ENCODE data around the gene PRPF38B.
"Not testable (repeated sequence)": the region's sequence is repeated elsewhere in the genome, so short reads cannot be mapped to it uniquely, and the experiment has no call there.

The PRPF38B gene, protein sequence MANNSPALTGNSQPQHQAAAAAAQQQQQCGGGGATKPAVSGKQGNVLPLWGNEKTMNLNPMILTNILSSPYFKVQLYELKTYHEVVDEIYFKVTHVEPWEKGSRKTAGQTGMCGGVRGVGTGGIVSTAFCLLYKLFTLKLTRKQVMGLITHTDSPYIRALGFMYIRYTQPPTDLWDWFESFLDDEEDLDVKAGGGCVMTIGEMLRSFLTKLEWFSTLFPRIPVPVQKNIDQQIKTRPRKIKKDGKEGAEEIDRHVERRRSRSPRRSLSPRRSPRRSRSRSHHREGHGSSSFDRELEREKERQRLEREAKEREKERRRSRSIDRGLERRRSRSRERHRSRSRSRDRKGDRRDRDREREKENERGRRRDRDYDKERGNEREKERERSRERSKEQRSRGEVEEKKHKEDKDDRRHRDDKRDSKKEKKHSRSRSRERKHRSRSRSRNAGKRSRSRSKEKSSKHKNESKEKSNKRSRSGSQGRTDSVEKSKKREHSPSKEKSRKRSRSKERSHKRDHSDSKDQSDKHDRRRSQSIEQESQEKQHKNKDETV

DNA sequence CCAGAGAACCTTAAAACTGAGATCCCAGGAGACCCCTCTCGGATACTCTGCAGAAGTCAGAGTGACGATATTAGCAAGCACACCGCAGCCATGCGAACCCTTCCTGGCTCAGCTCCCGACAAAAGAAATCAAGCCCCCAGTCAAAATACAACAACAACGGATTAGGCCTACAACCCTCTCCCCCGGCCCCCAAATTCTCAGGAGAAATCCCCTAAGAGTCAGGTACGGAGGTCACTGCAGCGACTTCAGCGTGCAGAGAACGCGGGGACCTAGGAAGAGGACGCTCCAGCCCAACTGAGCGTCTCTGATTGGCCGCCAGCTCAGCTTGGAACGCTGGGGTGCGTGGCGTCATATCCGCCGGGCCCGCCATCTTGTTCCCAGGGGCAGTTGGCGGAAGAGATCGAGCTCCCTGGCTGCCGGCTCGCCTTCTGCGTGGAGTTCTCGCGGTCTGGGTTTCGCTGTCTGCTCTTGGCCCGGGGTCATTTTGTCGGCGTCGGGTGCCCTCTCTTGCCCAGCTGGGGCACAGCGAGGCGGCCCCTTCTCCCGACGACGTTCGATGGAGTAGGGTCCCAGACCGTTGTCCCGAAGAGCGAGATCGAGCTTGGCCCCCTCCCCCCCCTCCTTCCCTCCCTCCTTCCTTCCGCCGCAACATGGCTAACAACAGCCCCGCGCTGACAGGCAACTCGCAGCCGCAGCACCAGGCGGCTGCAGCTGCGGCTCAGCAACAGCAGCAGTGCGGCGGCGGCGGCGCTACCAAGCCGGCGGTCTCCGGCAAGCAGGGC, at the start of gene PRPF38B:
Gene PRPF38B (plus strand): TSS at position 369 of the 782 bp plus-strand sequence. CDS start 282 bp downstream, at position 651.
- peak within 1 kb of the TSS; percentile 90 for H3K4me3 ChIP-seq (ENCODE audit: low read depth, low read length)
- DNase-seq (ENCODE audit: low read depth): peak; percentile 69

DNA sequence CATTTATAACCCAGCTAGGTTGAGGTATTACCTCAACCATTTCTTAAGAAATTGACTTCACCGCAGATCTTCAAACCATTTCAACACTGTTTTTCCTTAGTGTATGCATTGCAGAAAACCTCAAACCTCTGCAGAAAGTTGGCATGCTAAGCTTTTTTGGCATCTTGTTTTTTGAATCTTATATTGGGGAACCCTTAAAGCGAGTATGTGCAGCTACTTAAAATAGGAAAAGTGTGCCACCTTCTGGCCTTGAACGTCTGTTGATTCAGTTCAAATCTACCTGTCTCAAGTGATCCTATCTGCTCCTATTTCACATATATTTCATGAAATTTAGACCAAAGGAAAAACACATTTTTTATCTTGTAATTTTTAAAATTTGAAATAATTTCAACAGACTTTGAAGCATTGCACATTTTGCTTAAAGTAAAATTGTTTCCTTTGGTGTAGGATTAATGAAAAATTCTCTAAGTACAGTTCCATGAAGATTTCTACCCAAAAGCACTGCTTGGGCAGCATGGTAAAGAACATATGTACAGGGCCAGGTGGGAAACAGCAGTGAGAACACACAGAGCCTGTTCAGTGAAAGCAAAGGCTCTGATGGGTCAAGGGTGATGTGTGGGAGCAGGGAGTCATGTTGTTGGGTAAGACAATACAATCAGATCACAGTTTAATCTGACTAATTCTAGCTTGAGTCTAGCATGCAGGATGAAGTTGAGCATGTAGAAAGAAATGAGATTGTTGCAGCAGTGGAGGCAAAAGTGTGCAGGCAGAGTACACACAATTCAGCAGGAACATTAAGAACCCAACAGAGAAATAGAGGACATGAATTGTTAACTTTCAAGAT, 48.4 kb upstream of the PRPF38B start:
- DNase-seq (ENCODE audit: low read depth): peak; percentile 51
- no peak overlapping the region for H3K4me3 ChIP-seq (ENCODE audit: low read depth, low read length)

DNA sequence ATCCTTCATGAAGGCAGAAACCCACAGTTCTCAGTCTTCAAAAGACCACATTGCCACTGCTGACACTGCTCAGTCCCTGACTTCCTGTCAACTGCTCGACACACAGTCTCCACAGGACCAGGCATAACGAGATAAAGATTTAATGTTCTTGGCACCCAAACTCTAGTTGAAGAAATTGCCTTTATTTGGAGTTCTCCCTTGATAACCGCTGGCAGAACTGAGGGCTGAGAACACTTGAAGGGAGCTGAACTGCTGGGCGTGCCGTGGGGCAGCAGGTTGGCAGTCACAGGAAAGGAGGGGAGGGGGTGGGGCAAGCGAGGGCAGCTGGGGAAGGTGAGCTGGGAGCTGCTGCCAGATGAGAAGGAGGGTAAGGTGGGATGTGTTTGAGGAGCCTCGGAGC, 47.1 kb upstream of the PRPF38B start:
- H3K4me3 ChIP-seq (ENCODE audit: low read depth, low read length): no peak overlapping the region
- no peak for DNase-seq (ENCODE audit: low read depth)

DNA sequence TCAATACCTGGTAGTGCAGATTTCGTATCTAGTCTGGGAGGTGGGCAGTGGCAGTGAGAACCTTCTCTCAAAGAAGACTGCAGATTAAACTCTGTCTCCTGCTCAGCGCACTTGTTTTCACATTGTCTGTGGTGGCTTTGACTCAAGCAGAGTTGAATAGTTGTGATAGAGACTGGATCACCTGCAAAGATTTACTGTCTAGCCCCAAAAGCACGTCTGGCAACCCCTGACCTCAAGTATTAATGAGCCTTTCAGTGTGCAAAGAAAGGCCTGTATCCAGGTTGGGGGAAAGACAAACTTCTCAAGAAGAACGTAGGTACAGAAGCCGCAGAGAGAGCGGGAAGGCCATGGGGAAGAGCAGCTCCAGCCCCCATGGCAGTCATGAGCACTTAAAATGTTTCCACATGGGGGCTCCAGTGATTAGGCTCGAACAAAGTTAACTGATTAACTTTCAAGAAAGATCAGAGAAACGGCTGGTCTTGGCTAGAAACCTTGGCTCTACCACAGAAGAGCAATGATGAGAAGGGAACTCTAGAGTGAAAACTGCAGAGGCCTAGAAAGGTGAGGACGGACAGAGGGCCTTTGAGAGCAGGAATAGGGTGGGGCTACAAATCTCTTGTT, 46.4 kb upstream of the PRPF38B start:
- H3K4me3 ChIP-seq (ENCODE audit: low read depth, low read length): no peak overlapping the region
- no peak for DNase-seq (ENCODE audit: low read depth)

DNA sequence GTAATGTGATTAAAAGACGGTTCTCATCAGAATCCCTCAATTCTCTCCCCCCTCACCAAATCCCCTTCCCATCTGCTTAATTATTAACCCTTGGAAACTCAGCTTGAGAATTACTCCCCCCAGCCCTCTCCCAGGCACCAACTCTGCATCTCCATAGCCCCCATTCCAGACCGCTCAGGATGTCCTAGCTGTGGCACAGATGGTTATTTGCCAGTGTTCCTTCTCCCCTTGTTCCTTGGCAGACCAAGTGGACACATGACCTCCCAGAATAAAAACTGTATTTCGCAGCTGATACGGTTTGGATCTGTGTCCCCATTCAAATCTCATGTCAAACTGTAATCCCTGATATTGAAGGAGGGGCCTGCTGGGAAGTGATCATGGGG, 45.9 kb upstream of the PRPF38B start:
- no peak overlapping the region for H3K4me3 ChIP-seq (ENCODE audit: low read depth, low read length)
- DNase-seq (ENCODE audit: low read depth): no peak

DNA sequence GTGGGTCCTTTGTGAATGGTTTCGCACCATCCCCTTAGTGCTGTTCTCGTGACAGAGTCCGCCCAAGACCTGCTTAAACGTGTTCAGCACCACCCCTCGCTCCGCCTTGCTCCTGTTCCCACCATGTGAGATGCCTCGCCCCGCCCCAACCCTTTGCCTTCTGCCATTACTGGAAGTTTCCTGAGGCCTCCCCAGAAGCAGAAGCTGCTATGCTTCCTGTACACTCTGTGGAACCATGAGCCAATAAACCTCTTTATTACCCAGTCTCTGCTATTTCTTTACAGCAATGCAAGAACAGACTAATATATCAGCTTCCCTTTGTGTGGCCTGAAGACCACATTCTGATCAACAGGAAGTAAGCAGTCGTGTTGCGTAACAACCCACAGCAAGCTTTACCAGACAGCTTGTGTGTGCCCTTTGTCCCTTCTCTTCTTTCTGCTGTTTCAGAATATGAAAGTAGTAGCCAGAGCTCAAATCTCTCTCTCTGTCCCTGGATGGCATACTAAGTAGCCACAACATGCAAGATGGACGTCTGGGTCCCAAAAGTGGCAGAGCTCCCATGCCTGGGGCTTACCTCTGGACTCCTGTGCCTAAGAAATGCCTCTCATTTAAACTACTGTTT, 45.4 kb upstream of the PRPF38B start:
- no peak overlapping the region for H3K4me3 ChIP-seq (ENCODE audit: low read depth, low read length)
- peak; percentile 83 for DNase-seq (ENCODE audit: low read depth)

DNA sequence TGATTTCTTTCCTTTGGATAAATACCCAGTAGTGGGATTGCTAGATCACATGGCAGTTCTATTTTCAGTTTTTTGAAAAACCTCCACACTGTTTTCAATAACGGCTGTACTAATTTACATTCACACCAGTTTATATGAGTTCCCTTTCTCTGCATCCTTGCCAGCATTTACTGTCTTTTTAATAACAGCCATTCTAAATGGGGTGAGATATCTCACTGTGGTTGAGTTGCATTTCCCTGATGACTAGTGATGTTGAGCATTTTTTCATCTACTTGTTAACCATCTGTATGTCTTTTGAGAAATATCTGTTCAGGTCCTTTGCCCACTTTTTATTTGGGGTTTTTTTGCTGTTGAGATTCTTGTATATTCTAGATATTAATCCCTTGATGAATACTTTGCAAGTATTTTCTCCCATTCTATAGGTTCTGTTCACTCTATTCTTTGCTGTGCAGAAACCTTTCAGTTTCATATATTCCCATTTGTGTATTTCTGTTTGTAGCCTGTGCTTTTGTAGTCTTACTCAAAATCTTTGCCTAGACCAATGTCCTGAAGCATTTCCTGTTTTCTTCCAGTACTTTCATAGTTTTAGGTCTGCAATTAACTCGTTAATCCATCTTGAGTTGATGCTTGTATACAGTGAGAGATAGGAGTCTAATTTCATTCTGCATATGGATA, 38.5 kb upstream of the PRPF38B start:
- no peak for DNase-seq (ENCODE audit: low read depth)
- H3K4me3 ChIP-seq (ENCODE audit: low read depth, low read length): no peak overlapping the region

DNA sequence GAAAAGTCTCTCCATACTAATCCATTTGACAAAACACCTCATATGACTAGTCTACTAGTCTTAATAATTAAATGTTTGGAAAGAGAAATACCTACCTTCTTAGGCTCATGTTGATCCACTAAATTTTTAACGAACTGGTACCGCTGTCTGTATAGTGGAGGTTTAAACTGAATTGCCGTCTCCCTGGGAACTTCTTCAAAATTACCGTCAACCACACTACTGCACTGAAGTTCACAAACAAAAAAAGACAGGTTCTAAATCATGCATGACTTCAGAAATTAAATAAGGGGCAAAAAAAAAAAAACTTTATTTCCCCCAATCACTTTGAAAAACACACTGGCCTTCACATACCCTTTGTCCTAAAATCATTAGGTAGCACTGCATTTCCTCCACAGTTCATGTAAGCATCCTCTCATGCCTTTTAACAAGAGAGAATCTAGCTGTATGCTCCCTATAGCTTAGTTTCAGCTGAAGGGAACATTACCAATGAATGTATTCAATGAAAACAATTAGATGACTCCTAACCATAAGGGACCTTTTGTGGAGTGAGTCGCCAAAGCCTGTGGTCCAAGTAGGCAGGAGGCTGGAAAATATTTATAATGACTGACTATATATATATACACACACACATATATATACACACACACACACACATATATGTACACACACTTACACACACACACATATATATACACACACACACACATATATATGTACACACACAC, 34.6 kb upstream of the PRPF38B start:
- no peak overlapping the region for H3K4me3 ChIP-seq (ENCODE audit: low read depth, low read length)
- DNase-seq (ENCODE audit: low read depth): no peak

DNA sequence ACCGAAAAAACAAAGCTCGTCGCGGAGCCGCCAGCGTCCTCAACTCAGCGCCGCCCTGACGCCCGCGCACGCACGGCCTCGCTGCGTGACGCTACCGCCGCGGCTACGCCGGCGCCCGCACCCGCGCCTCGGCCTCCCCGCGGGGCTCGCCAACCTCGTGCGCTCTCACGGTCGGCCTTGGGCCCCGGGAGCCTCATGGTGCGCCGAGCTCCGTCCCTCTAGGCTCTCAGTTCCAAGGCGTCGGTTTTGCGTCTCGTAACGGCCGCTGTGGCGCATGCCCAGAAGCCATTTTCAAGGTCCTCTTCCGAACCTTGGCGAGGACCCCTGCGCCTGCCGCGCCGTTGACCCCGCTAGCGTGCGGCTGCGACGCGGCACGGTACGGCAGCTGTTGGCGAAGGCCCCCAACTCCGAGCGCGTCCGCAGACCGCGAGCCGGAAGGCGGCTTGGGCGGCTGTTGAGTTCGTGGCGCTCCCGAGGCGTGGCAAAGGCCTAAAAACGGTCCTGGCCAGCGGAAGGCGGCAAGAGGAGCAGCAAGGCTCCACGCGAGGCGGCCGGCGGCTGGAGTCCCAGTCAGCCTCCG, 31.0 kb upstream of the PRPF38B start, which contains the start of gene HENMT1:
Gene HENMT1 (minus strand): TSS at position 64 of the 580 bp plus-strand sequence. CDS start 1,209 bp downstream, outside the sequence.
- DNase-seq (ENCODE audit: low read depth): peak; percentile 21
- peak within 1 kb of the TSS; percentile 53 for H3K4me3 ChIP-seq (ENCODE audit: low read depth, low read length)

DNA sequence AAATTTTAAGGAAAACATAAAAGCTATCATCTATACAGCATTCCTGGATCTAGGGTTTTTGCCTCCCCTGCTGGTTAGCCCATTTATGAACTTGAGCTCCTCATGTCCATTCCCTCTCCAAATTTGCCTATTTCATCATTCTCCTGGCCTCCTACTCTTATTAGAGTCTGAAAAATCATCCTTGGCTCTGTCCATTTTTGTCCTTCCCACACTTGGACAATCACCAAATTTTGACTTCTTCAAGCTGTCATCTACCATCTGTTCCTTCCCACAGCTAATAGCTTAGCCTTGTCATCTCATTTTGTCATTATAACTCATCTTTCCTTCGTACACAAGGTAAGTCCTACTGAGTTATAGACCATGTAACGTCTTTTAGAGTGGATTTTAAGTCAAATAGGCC, 29.0 kb upstream of the PRPF38B start:
- H3K4me3 ChIP-seq (ENCODE audit: low read depth, low read length): no peak overlapping the region
- no peak for DNase-seq (ENCODE audit: low read depth)

DNA sequence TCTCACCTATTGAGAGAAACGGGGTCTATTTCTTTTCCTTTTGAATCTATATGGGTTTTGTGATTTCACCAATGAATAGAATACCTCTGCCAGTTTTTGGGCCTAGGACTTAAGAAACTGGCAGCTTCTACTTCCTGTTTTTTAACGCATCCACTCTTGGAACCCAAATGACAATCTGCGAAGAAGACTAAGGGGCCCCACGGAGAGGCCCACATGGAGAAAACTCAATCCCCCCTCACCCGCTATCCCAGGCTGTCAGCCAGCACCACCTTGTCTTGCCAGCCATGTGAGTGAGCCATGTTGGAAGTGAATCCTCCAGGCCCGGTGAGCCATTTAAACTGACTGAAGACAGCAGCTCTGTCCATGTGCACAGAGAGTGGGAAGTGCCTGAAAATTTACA, 27.6 kb upstream of the PRPF38B start:
- DNase-seq (ENCODE audit: low read depth): no peak
- no peak overlapping the region for H3K4me3 ChIP-seq (ENCODE audit: low read depth, low read length)

DNA sequence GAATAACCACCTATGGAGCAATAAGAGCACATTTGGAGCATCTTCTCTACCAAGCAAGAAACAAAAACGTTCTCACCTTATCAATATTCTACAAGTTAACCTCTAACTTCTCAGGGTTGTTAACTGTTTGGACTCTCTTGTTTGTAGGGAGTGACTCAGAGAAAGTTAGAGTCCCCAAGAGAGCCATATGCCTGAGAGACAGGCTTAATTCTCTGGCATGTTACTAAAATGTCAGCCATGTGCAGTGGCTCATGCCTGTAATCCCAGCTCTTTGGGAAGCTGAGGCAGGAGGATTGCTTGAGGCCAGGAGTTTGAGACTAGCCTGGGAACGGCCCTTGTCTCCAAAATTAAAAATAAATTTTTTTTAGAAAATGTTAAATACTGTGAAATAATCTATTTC, 27.0 kb upstream of the PRPF38B start:
- H3K4me3 ChIP-seq (ENCODE audit: low read depth, low read length): no peak overlapping the region
- no peak for DNase-seq (ENCODE audit: low read depth)

DNA sequence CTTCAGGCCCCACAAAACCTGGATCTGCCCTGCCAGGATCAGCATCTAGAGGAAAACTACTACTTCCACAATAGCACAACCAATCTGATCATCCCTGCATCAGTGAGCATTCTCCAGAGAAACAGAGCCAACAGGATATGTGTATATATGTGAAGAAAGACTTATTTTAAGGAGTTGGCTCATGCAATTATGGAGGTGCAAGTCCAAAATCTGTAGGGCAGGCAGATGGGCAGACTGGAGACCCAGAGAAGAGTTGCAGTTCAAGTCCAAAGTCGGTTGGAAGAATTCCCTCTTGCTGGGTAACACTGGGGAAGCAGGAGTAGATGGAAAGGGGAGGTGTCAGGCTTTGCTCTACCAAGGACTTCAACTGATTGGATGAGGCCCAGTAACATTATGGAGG, 26.3 kb upstream of the PRPF38B start:
- H3K4me3 ChIP-seq (ENCODE audit: low read depth, low read length): no peak overlapping the region

DNA sequence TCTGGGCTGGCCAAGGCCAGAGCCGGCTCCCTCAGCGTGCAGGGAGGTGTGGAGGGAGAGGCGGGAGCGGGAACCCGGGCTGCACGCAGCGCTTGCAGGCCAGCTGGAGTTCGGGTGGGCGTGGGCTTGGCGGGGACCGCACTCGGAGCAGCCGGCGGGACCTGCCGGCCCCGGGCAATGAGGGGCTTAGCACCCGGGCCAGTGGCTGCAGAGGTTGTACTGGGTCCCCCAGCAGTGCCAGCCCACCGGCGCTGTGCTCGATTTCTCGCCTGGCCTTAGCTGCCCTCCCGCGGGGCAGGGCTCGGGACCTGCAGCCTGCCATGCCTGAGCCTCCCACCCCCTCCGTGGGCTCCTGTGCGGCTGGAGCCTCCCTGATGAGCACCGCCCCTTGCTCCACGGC, 24.7 kb upstream of the PRPF38B start:
- DNase-seq (ENCODE audit: low read depth); H3K4me3 ChIP-seq (ENCODE audit: low read depth, low read length): not testable (repeated sequence)

More for the DNA sequence above, 26.3 kb upstream of the PRPF38B start:
- no peak for DNase-seq (ENCODE audit: low read depth)

DNA sequence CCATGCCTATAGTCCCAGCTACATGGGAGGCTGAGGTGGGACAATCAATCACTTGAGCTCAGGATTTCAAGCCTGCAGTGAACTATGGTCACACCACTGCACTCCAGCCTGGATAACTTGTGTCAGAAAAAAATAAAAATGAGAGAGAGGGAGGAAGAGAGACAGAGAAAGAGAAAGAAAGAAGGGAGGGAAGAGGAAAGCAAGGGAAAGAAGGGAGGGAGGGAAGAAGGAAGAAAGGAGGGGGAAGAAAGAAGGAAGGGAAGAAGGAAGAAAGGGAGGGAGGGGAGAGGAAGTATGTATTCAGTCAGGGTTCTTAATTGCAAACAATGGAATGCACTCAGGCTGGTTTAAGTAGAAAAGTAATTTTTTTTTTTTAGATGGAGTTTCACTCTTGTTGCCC, 23.3 kb upstream of the PRPF38B start:
- H3K4me3 ChIP-seq (ENCODE audit: low read depth, low read length): no peak overlapping the region
- no peak for DNase-seq (ENCODE audit: low read depth)

DNA sequence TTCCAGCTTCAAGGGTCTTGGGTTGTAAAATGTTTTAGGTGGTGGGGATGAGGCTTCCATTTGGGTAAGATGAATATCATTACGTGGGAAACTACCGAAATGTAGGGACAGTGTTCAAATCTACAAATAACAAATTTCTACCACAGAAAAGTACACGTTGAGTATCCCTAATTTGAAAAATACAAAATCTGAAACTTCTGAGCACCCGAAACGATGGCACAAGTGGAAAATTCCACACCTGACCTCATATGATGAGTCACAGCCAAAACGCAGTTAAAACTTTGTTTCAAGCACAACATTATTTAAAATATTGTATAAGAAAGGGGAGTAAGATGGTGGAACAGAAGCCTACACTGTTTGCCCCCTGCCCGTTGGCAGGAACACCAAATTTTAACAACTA, 22.4 kb upstream of the PRPF38B start:
- DNase-seq (ENCODE audit: low read depth): no peak
- H3K4me3 ChIP-seq (ENCODE audit: low read depth, low read length): no peak overlapping the region

DNA sequence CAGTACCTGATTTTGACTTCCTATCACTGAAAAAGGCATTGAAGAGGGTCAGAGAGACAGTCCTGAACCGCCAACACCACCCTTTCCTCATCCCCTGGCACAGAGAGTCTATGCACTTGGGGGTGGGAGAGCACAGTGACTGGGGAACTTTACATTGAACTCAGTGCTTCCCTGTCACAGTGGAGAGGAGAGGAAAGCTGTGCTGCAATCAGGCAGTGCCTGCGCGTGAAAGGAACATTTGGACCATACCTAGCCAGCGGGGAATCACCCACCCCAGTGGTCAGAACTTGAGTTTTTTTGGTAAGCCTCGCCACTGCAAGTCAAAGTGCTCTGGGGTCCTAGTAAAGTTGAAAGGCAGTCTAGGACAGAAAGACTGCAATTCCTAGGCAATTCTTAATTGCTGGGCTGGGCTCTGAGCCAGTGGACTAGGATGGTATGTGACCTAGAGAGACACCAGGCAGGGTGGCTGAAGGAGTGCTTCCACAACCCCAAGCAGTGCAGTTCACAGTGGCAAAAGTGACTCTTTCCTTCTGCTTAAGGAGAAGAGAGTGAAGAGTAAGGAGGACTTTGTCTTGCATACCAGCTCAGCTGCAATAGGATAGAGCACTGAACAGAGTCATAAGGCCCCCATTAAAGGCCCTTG, 21.9 kb upstream of the PRPF38B start:
- no peak for DNase-seq (ENCODE audit: low read depth)
- H3K4me3 ChIP-seq (ENCODE audit: low read depth, low read length): no peak overlapping the region
